ENCODE measurements around the gene HOATZ. TPM values are rescaled to one million over a fixed set of nuclear protein-coding genes. Genes with fewer than 3 reads are reported as not detected.

Gene HOATZ
- total RNA-seq (not detected), polyA plus RNA-seq (ENCODE audit: insufficient read depth, low read depth, low replicate concordance) (not detected)
- long read RNA-seq, donor 1: 0 reads
- long read RNA-seq, donor 2: 0 reads
- long read RNA-seq, donor 3: 0 reads
- long read RNA-seq, donor 4: 0 reads
- long read RNA-seq, donor 5: 0 reads
- long read RNA-seq, donor 6: 0 reads
- long read RNA-seq, donor 7, partial matches to known transcripts: 0 of 1 reads
- long read RNA-seq, donor 7, other reads (novel, unspliced or antisense): 0 of 1 reads
- long read RNA-seq, donor 8: 0 reads
- long read RNA-seq, donor 9: 0 reads
- long read RNA-seq, donor 10: 0 reads

GRCh38 chr11:111514216-111515031 lies at the start of gene HOATZ:
TSS of gene HOATZ (plus strand) at chr11:111514778. CDS start at chr11:111514785, 7 bp downstream.
- DNase-seq: peak in 4 of 5 donors; percentile 41 to 69 (median 44)
- H3K4me3 ChIP-seq (ENCODE audit: low read length in 3 of 3): no peak within 1 kb of the TSS
- intact Hi-C loops (cut with DNase I): no loop called here
- H3K27me3 ChIP-seq (ENCODE audit: control insufficient read depth, insufficient read depth, low read length): peaks cover 32% of the 10 kb centered on the region
- no peak within 1 kb of the TSS for H3K27ac ChIP-seq (ENCODE audit: low read depth in 2 of 2, low read length in 2 of 2)
- no peaks in the 10 kb centered on the region for H3K36me3 ChIP-seq (ENCODE audit: control insufficient read depth in 2 of 3, insufficient read depth in 3 of 3, low read length in 3 of 3)
- H3K4me1 ChIP-seq (ENCODE audit: control insufficient read depth in 2 of 3, insufficient read depth in 2 of 3, low read depth in 1 of 3, low read length in 3 of 3): no peaks in the 10 kb centered on the region
- FAIRE-seq: no peak
- no peak within 1 kb of the TSS for H3K9ac ChIP-seq (ENCODE audit: low read length in 3 of 3)
- TF ChIP-seq CTCF (IDR thresholded peaks at IDR 0.05; ENCODE audit: borderline replicate concordance, extremely low read depth, insufficient read depth): no peak
- no peaks in the 10 kb centered on the region for H3K9me3 ChIP-seq (ENCODE audit: control insufficient read depth in 2 of 3, insufficient read depth in 1 of 3, low read length in 3 of 3)

- Histone ChIP-seq H3K27ac (ENCODE audit: low read depth in 2 of 2, low read length in 2 of 2) (no peak overlapping the region), H3K36me3 (ENCODE audit: control insufficient read depth in 2 of 3, insufficient read depth in 3 of 3, low read length in 3 of 3) (no peaks in the 10 kb centered on the region), H3K4me3 (ENCODE audit: low read length in 3 of 3) (no peak overlapping the region), H3K27me3 (ENCODE audit: control insufficient read depth, insufficient read depth, low read length) (no peaks in the 10 kb centered on the region), H3K9me3 (ENCODE audit: control insufficient read depth in 2 of 3, insufficient read depth in 1 of 3, low read length in 3 of 3) (no peaks in the 10 kb centered on the region), H3K4me1 (ENCODE audit: control insufficient read depth in 2 of 3, insufficient read depth in 2 of 3, low read depth in 1 of 3, low read length in 3 of 3) (no peaks in the 10 kb centered on the region), H3K9ac (ENCODE audit: low read length in 3 of 3) (no peak overlapping the region)
- no peak for FAIRE-seq
- TF ChIP-seq CTCF (IDR thresholded peaks at IDR 0.05; ENCODE audit: borderline replicate concordance, extremely low read depth, insufficient read depth): no peak
- intact Hi-C loops (cut with DNase I): no loop called here
- no peak for DNase-seq
Measured at GRCh38 chr11:111465400-111465799, 49.2 kb upstream of the HOATZ start.

GRCh38 chr11:111466615-111467014 lies 48.0 kb upstream of the HOATZ start:
- Histone ChIP-seq H3K9me3 (ENCODE audit: control insufficient read depth in 2 of 3, insufficient read depth in 1 of 3, low read length in 3 of 3) (no peaks in the 10 kb centered on the region), H3K9ac (ENCODE audit: low read length in 3 of 3) (no peak overlapping the region), H3K27me3 (ENCODE audit: control insufficient read depth, insufficient read depth, low read length) (no peaks in the 10 kb centered on the region), H3K36me3 (ENCODE audit: control insufficient read depth in 2 of 3, insufficient read depth in 3 of 3, low read length in 3 of 3) (no peaks in the 10 kb centered on the region), H3K27ac (ENCODE audit: low read depth in 2 of 2, low read length in 2 of 2) (no peak overlapping the region), H3K4me1 (ENCODE audit: control insufficient read depth in 2 of 3, insufficient read depth in 2 of 3, low read depth in 1 of 3, low read length in 3 of 3) (no peaks in the 10 kb centered on the region), H3K4me3 (ENCODE audit: low read length in 3 of 3) (no peak overlapping the region)
- TF ChIP-seq CTCF (IDR thresholded peaks at IDR 0.05; ENCODE audit: borderline replicate concordance, extremely low read depth, insufficient read depth): no peak
- intact Hi-C loops (cut with DNase I): no loop called here
- no peak for DNase-seq
- FAIRE-seq: no peak

Measured in kidney (tissue), 22 donors.